WTC11 (cell line): Measurements from ENCODE around the gene MPZ.
"Not testable (repeated sequence)": the region's sequence is repeated elsewhere in the genome, so short reads cannot be mapped to it uniquely, and the experiment has no call there.

ENCODE experiments used
- CREB1 ChIP-seq: sonication (generic); formaldehyde crosslinking; IDR thresholded peaks from 2 replicates; pipeline ENCODE4 v1.8.0; 2023; ENCODE audit warnings: mild to moderate bottlenecking, missing genetic modification reagents
- JUN ChIP-seq: sonication (generic); formaldehyde crosslinking; IDR thresholded peaks from 2 replicates; pipeline ENCODE4 v1.8.0; 2023; ENCODE audit warnings: mild to moderate bottlenecking, missing genetic modification reagents
- NFYB ChIP-seq: sonication (generic); formaldehyde crosslinking; conservative IDR thresholded peaks from 2 replicates; pipeline ENCODE4 v1.8.0; 2022; ENCODE audit warnings: low read depth, missing genetic modification reagents
- SOX15 ChIP-seq: fragments of 250-450 bp; sonication (Bioruptor Pico); IDR thresholded peaks from 2 replicates; pipeline ENCODE4 v1.9.0; 2021; ENCODE audit warnings: mild to moderate bottlenecking
- TCF7 ChIP-seq: sonication (generic); formaldehyde crosslinking; IDR thresholded peaks from 2 replicates; pipeline ENCODE4 v1.8.0; 2022; ENCODE audit warnings: mild to moderate bottlenecking, low read depth, missing genetic modification reagents, moderate library complexity
- TEAD4 ChIP-seq: sonication (generic); formaldehyde crosslinking; IDR thresholded peaks from 2 replicates; pipeline ENCODE4 v1.8.0; 2022; ENCODE audit warnings: mild to moderate bottlenecking, missing genetic modification reagents
- TF ChIP-seq, protein P1 (sequence below): fragments of 200-600 bp; IDR thresholded peaks from 2 replicates; pipeline ENCODE4 v1.8.0; 2022; ENCODE audit warnings: antibody characterized with exemption
- TF ChIP-seq, protein P2 (sequence below): sonication (generic); formaldehyde crosslinking; IDR thresholded peaks from 2 replicates; pipeline ENCODE4 v1.8.0; 2022; ENCODE audit warnings: mild to moderate bottlenecking, missing genetic modification reagents
- TF ChIP-seq, protein P3 (sequence below): fragments of 250-450 bp; sonication (Bioruptor Pico); IDR thresholded peaks from 2 replicates; pipeline ENCODE4 v1.8.0; 2021; ENCODE audit warnings: mild to moderate bottlenecking
- TF ChIP-seq, protein P4 (sequence below): sonication (generic); formaldehyde crosslinking; IDR thresholded peaks from 2 replicates; pipeline ENCODE4 v1.8.1; 2022; ENCODE audit warnings: low read depth, missing genetic modification reagents, borderline replicate concordance
- TF ChIP-seq, protein P5 (sequence below): sonication (generic); formaldehyde crosslinking; conservative IDR thresholded peaks from 2 replicates; pipeline ENCODE4 v1.8.1; 2022; ENCODE audit warnings: mild to moderate bottlenecking, missing genetic modification reagents
- TF ChIP-seq, protein P6 (sequence below): sonication (generic); formaldehyde crosslinking; IDR thresholded peaks from 2 replicates; pipeline ENCODE4 v1.8.1; 2023; ENCODE audit warnings: mild to moderate bottlenecking, moderate library complexity, missing genetic modification reagents

DNA sequence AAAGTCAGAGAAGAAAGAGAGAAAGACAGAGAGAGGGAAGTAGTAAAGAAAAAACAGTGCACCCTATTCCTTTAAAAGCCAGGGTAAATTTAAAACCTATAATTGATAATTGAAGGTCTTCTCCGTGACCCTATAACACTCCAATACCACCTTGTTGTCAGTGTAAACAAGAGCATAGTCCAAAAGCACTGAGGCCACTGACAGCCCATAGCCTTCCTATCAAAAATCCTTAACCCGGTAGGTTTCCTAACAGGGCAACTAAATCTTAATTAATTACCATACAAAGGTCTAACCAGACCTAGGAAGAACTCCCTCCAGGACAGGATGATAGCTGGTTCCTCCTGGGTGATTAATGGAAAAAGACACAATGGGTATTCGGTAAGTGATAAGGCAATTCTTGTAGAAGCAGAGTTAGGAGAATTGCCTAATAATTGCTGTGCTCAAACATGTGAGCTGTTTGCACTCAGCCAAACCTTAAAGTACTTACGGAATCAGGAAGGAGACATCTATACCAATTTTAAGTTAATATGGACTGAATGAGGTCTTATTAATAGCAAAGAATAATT, 53.7 kb downstream of the MPZ start:
- TF ChIP-seq NFYB; JUN; CREB1 (CRISPR knock-in tag); TCF7; TEAD4 (CRISPR knock-in tag); SOX15: not testable (repeated sequence)
- TF ChIP-seq, protein P1, sequence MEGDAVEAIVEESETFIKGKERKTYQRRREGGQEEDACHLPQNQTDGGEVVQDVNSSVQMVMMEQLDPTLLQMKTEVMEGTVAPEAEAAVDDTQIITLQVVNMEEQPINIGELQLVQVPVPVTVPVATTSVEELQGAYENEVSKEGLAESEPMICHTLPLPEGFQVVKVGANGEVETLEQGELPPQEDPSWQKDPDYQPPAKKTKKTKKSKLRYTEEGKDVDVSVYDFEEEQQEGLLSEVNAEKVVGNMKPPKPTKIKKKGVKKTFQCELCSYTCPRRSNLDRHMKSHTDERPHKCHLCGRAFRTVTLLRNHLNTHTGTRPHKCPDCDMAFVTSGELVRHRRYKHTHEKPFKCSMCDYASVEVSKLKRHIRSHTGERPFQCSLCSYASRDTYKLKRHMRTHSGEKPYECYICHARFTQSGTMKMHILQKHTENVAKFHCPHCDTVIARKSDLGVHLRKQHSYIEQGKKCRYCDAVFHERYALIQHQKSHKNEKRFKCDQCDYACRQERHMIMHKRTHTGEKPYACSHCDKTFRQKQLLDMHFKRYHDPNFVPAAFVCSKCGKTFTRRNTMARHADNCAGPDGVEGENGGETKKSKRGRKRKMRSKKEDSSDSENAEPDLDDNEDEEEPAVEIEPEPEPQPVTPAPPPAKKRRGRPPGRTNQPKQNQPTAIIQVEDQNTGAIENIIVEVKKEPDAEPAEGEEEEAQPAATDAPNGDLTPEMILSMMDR: not testable (repeated sequence)
- TF ChIP-seq, protein P2, sequence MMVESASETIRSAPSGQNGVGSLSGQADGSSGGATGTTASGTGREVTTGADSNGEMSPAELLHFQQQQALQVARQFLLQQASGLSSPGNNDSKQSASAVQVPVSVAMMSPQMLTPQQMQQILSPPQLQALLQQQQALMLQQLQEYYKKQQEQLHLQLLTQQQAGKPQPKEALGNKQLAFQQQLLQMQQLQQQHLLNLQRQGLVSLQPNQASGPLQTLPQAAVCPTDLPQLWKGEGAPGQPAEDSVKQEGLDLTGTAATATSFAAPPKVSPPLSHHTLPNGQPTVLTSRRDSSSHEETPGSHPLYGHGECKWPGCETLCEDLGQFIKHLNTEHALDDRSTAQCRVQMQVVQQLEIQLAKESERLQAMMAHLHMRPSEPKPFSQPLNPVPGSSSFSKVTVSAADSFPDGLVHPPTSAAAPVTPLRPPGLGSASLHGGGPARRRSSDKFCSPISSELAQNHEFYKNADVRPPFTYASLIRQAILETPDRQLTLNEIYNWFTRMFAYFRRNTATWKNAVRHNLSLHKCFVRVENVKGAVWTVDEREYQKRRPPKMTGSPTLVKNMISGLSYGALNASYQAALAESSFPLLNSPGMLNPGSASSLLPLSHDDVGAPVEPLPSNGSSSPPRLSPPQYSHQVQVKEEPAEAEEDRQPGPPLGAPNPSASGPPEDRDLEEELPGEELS: not testable (repeated sequence)
- TF ChIP-seq, protein P3, sequence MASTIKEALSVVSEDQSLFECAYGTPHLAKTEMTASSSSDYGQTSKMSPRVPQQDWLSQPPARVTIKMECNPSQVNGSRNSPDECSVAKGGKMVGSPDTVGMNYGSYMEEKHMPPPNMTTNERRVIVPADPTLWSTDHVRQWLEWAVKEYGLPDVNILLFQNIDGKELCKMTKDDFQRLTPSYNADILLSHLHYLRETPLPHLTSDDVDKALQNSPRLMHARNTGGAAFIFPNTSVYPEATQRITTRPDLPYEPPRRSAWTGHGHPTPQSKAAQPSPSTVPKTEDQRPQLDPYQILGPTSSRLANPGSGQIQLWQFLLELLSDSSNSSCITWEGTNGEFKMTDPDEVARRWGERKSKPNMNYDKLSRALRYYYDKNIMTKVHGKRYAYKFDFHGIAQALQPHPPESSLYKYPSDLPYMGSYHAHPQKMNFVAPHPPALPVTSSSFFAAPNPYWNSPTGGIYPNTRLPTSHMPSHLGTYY (CRISPR knock-in tag): not testable (repeated sequence)
- TF ChIP-seq, protein P4, sequence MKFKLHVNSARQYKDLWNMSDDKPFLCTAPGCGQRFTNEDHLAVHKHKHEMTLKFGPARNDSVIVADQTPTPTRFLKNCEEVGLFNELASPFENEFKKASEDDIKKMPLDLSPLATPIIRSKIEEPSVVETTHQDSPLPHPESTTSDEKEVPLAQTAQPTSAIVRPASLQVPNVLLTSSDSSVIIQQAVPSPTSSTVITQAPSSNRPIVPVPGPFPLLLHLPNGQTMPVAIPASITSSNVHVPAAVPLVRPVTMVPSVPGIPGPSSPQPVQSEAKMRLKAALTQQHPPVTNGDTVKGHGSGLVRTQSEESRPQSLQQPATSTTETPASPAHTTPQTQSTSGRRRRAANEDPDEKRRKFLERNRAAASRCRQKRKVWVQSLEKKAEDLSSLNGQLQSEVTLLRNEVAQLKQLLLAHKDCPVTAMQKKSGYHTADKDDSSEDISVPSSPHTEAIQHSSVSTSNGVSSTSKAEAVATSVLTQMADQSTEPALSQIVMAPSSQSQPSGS (CRISPR knock-in tag): not testable (repeated sequence)
- TF ChIP-seq, protein P5, sequence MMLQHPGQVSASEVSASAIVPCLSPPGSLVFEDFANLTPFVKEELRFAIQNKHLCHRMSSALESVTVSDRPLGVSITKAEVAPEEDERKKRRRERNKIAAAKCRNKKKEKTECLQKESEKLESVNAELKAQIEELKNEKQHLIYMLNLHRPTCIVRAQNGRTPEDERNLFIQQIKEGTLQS (CRISPR knock-in tag): not testable (repeated sequence)
- TF ChIP-seq, protein P6, sequence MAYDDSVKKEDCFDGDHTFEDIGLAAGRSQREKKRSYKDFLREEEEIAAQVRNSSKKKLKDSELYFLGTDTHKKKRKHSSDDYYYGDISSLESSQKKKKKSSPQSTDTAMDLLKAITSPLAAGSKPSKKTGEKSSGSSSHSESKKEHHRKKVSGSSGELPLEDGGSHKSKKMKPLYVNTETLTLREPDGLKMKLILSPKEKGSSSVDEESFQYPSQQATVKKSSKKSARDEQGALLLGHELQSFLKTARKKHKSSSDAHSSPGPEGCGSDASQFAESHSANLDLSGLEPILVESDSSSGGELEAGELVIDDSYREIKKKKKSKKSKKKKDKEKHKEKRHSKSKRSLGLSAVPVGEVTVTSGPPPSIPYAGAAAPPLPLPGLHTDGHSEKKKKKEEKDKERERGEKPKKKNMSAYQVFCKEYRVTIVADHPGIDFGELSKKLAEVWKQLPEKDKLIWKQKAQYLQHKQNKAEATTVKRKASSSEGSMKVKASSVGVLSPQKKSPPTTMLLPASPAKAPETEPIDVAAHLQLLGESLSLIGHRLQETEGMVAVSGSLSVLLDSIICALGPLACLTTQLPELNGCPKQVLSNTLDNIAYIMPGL: not testable (repeated sequence)
